IMR-90 (cell line): Measurements from ENCODE around the gene CDADC1. TPM values are rescaled to one million over a fixed set of nuclear protein-coding genes. Genes with fewer than 3 reads are reported as not detected.

Experiments used
- ATAC-seq: fragments of 200-7000 bp; cut with Tn5 transposase; 2 replicates; pipeline ENCODE4 v1.9.1; 2020; ENCODE audit warnings: low read depth, mild to moderate bottlenecking, moderate library complexity
- BruUV-seq: library from RNA; stranded (reverse); fragments of 400-500 nt; replicated peaks from 2 replicates; lab custom pipeline; 2021; lab: Mats Ljungman, UMichigan
- CTCF ChIA-PET: fragments of 300-600 bp; formaldehyde crosslinking; extraction: SDS; loops from one replicate; lab custom pipeline; 2021; ENCODE audit warnings: antibody characterized with exemption; lab: Yijun Ruan, JAX
- POLR2A ChIA-PET: fragments of 300-600 bp; sonication (Branson Sonifier 250); formaldehyde crosslinking; loops from one replicate; lab custom pipeline; 2022; ENCODE audit warnings: antibody characterized with exemption; ENCODE audit not compliant: unreplicated experiment; lab: Charles Lee
- DNase-seq: peaks from one replicate; pipeline ENCODE4 v3.0.0; 2013
- H2AFZ ChIP-seq: replicated peaks from 2 replicates; pipeline ENCODE3; 2013; ENCODE audit warnings: low read length, mild to moderate bottlenecking; ENCODE audit not compliant: poor library complexity
- H2AK5ac ChIP-seq: 2 replicates; pipeline ENCODE4 v1.6.1; 2013; ENCODE audit warnings: low read depth, low read length, inconsistent platforms
- H2AK9ac ChIP-seq: replicated peaks from 2 replicates; pipeline ENCODE3; 2013; ENCODE audit warnings: mild to moderate bottlenecking, low read depth, low read length, moderate library complexity; ENCODE audit not compliant: poor library complexity
- H2BK120ac ChIP-seq: 2 replicates; pipeline ENCODE4 v1.6.1; 2013; ENCODE audit warnings: low read depth, low read length, inconsistent platforms
- H2BK15ac ChIP-seq: 3 replicates; pipeline ENCODE4 v1.6.1; 2013; ENCODE audit warnings: low read depth, low read length, inconsistent platforms
- H2BK20ac ChIP-seq: 2 replicates; pipeline ENCODE4 v1.6.1; 2013; ENCODE audit warnings: low read depth, mild to moderate bottlenecking, inconsistent platforms, low read length, moderate library complexity
- H2BK5ac ChIP-seq: 2 replicates; pipeline ENCODE4 v1.6.1; 2013; ENCODE audit warnings: mild to moderate bottlenecking, low read depth, low read length, inconsistent platforms; ENCODE audit not compliant: poor library complexity, severe bottlenecking
- H3K14ac ChIP-seq: replicated peaks from 2 replicates; pipeline ENCODE4 v1.6.1; 2013; ENCODE audit warnings: low read depth, low read length, inconsistent platforms
- H3K18ac ChIP-seq: 2 replicates; pipeline ENCODE4 v1.6.1; 2013; ENCODE audit warnings: low read depth, low read length, control low read depth
- H3K23ac ChIP-seq: 2 replicates; pipeline ENCODE4 v1.6.1; 2013; ENCODE audit warnings: low read depth, low read length, inconsistent platforms
- H3K27ac ChIP-seq: 2 replicates; pipeline ENCODE4 v1.5.1; 2013; ENCODE audit warnings: mild to moderate bottlenecking, control low read depth, low read length; ENCODE audit not compliant: insufficient read depth
- H3K27me3 ChIP-seq: 2 replicates; pipeline ENCODE4 v1.6.1; 2013; ENCODE audit warnings: low read length; ENCODE audit not compliant: control insufficient read depth, insufficient read depth
- H3K36me3 ChIP-seq: 2 replicates; pipeline ENCODE4 v1.6.1; 2013; ENCODE audit warnings: low read length, mixed read lengths; ENCODE audit not compliant: control insufficient read depth, insufficient read depth
- H3K4ac ChIP-seq: 2 replicates; pipeline ENCODE4 v1.6.1; 2013; ENCODE audit warnings: low read depth, low read length, inconsistent platforms
- H3K4me1 ChIP-seq: 2 replicates; pipeline ENCODE4 v1.6.1; 2013; ENCODE audit warnings: low read length, mixed read lengths; ENCODE audit not compliant: control insufficient read depth, insufficient read depth
- H3K4me2 ChIP-seq: 2 replicates; pipeline ENCODE4 v1.6.1; 2013; ENCODE audit warnings: low read depth, mild to moderate bottlenecking, control low read depth, low read length, moderate library complexity
- H3K4me3 ChIP-seq: 2 replicates; pipeline ENCODE4 v1.5.1; 2013; ENCODE audit warnings: low read depth, mild to moderate bottlenecking, control low read depth, low read length, moderate library complexity; ENCODE audit not compliant: insufficient read depth
- H3K56ac ChIP-seq: 2 replicates; pipeline ENCODE4 v1.6.1; 2013; ENCODE audit warnings: low read length, inconsistent platforms; ENCODE audit not compliant: insufficient read depth; ENCODE audit errors: extremely low read depth
- H3K79me1 ChIP-seq, 2 experiments: 2 replicates each; pipeline ENCODE4 v1.6.1; 2013; ENCODE audit warnings: low read length in 2 of 2, inconsistent platforms in 1 of 2, low read depth in 1 of 2
- H3K9ac ChIP-seq: 2 replicates; pipeline ENCODE4 v1.6.1; 2013; ENCODE audit warnings: low read depth, low read length, control low read depth
- H3K9me1 ChIP-seq: 2 replicates; pipeline ENCODE4 v1.6.1; 2013; ENCODE audit warnings: low read length, inconsistent platforms; ENCODE audit not compliant: insufficient read depth
- H3K9me3 ChIP-seq: 2 replicates; pipeline ENCODE4 v1.6.1; 2013; ENCODE audit warnings: low read length; ENCODE audit not compliant: control insufficient read depth, insufficient read depth
- H4K20me1 ChIP-seq: 2 replicates; pipeline ENCODE4 v1.6.1; 2013; ENCODE audit warnings: low read length, inconsistent platforms; ENCODE audit not compliant: insufficient read depth
- H4K5ac ChIP-seq: 2 replicates; pipeline ENCODE4 v1.6.1; 2013; ENCODE audit warnings: mild to moderate bottlenecking, low read depth, low read length, control low read depth
- H4K8ac ChIP-seq, 2 experiments: 2 replicates each; pipeline ENCODE4 v1.6.1; 2013; ENCODE audit warnings: low read depth in 2 of 2, low read length in 2 of 2, control low read depth in 1 of 2, inconsistent platforms in 1 of 2
- H4K91ac ChIP-seq: 2 replicates; pipeline ENCODE4 v1.6.1; 2013; ENCODE audit warnings: low read depth, low read length, inconsistent platforms; ENCODE audit not compliant: insufficient read depth
- BHLHE40 ChIP-seq: fragments of 150-350 bp; IDR thresholded peaks from 2 replicates; pipeline ENCODE4 v1.6.1; 2016; ENCODE audit warnings: mild to moderate bottlenecking, low read depth, low read length
- CEBPB ChIP-seq: IDR thresholded peaks from 2 replicates; pipeline ENCODE4 v1.6.1; 2012; ENCODE audit warnings: low read depth, low read length, improper control_type of control experiment
- CHD1 ChIP-seq: IDR thresholded peaks from 2 replicates; pipeline ENCODE4 v1.6.1; 2012; ENCODE audit warnings: low read depth, low read length, improper control_type of control experiment
- MAFK ChIP-seq: IDR thresholded peaks from 2 replicates; pipeline ENCODE4 v1.6.1; 2012; ENCODE audit warnings: low read depth, low read length, improper control_type of control experiment
- RCOR1 ChIP-seq: IDR thresholded peaks from 2 replicates; pipeline ENCODE4 v1.6.1; 2012; ENCODE audit warnings: mild to moderate bottlenecking, low read length, improper control_type of control experiment; ENCODE audit not compliant: insufficient replicate concordance
- RFX5 ChIP-seq: IDR thresholded peaks from 2 replicates; pipeline ENCODE4 v1.8.0; 2012; ENCODE audit warnings: low read depth, mild to moderate bottlenecking, low read length, moderate library complexity
- USF2 ChIP-seq: fragments of 150-350 bp; IDR thresholded peaks from 2 replicates; pipeline ENCODE4 v1.6.1; 2017; ENCODE audit warnings: mild to moderate bottlenecking, antibody characterized with exemption, low read length, low read depth
- WGBS, 2 experiments: methylation state at CpG; one replicate each; pipeline versions ENCODE4 v1.1.5 to v1.1.7; 2013; ENCODE audit warnings: missing lambda C conversion rate in 2 of 2; ENCODE audit not compliant: insufficient read length in 1 of 2; ENCODE audit errors: extremely low coverage in 2 of 2; 5-methylcytosine and 5-hydroxymethylcytosine counted together
- dilution Hi-C: fragments of 300-500 bp; cut with HindIII; formaldehyde crosslinking; loops from one replicate; pipeline ENCODE4 v1.14.3; 2018; ENCODE audit warnings: low sequenced_read_pairs; ENCODE audit not compliant: unreplicated experiment
- in situ Hi-C: fragments of 300-500 bp; cut with MboI; formaldehyde crosslinking; loops from 3 replicates; pipeline ENCODE4 v1.14.3; 2019; ENCODE audit warnings: low sequenced_read_pairs, inconsistent platforms, mixed read lengths
- intact Hi-C: fragments of 100-400 bp; cut with micrococcal nuclease; formaldehyde crosslinking; loops from 2 replicates; pipeline ENCODE4 v1.10.0; 2022
- polyA plus RNA-seq, 3 experiments: library from polyadenylated mRNA; depleted of rRNA; stranded (reverse); fragments of >200 nt; gene quantifications; 2 replicates each; pipeline ENCODE4 v1.2.3, GENCODE V29; 2012; ENCODE audit warnings: low replicate concordance in 1 of 3
- total RNA-seq: library from RNA; depleted of rRNA; stranded (reverse); fragments of >200 nt; gene quantifications from 2 replicates; pipeline ENCODE4 v1.2.3, GENCODE V29; 2012

CDADC1 gene
- total and polyA plus RNA-seq, 2 of the 4 experiments (the other 2 are of a cell fraction) = 0.54 to 2.6 TPM

GRCh38 chr13:49254007-49254406 is 6.3 kb downstream of the CDADC1 start:
- H3K79me1 ChIP-seq = peaks cover 6 to 17% of the 10 kb centered on the region in 2 experiments; a peak in 3 of 4 replicates
- no peak overlapping the region for H3K23ac ChIP-seq
- ChIA-PET POLR2A (no interaction called here), CTCF (interaction anchor here (0.6 kb wide), 1 partner anchor 60 kb away, joined by 3 read pairs; no protein-coding TSS in a partner anchor)
- in situ Hi-C loops = no loop called here
- H2AK9ac ChIP-seq = no peak overlapping the region
- intact Hi-C loops = no loop called here
- H3K27me3 ChIP-seq = no peaks in the 10 kb centered on the region
- no peak overlapping the region for H2AK5ac ChIP-seq
- no peak overlapping the region for H4K91ac ChIP-seq
- H2BK15ac ChIP-seq = no peak overlapping the region
- no peak overlapping the region for H2AFZ ChIP-seq
- H3K14ac ChIP-seq = no peak overlapping the region
- no peak overlapping the region for H3K4ac ChIP-seq
- H3K4me3 ChIP-seq = no peak overlapping the region
- H3K18ac ChIP-seq = no peak overlapping the region
- H3K9ac ChIP-seq = no peak overlapping the region
- peaks cover 6% of the 10 kb centered on the region; the same call in 1 of the 2 replicates for H3K9me1 ChIP-seq
- H3K4me2 ChIP-seq = no peak overlapping the region
- no peak overlapping the region for H4K8ac ChIP-seq
- peaks cover 10% of the 10 kb centered on the region for H3K36me3 ChIP-seq
- no peak overlapping the region for H3K27ac ChIP-seq
- ATAC-seq (no peak), DNase-seq (no peak)
- BruUV-seq = no TSS peak
- H4K5ac ChIP-seq = no peak overlapping the region
- no peaks in the 10 kb centered on the region for H3K9me3 ChIP-seq
- H2BK120ac ChIP-seq = no peak overlapping the region
- H3K4me1 ChIP-seq = no peaks in the 10 kb centered on the region
- TF ChIP-seq RCOR1 = no peak
- no peak for TF ChIP-seq USF2
- TF ChIP-seq RFX5 = no peak
- TF ChIP-seq CHD1 = no peak
- no peak for TF ChIP-seq BHLHE40
- no peak for TF ChIP-seq CEBPB
- TF ChIP-seq MAFK = no peak
- dilution Hi-C loops = no loop called here
- WGBS, 2 experiments = 86% methylated on average over 1 of the region's 1 CpG; no CpG with 5 or more reads in 1 of the 2 experiments
- no peak overlapping the region for H2BK5ac ChIP-seq
- H4K20me1 ChIP-seq = no peaks in the 10 kb centered on the region
- H3K56ac ChIP-seq = no peak overlapping the region
- no peak overlapping the region for H2BK20ac ChIP-seq
